Heart left ventricle (tissue), 16 donors: ENCODE data around the gene CDAN1. TPM values are rescaled to one million over a fixed set of nuclear protein-coding genes. Genes with fewer than 3 reads are reported as not detected.
A peak's percentile ranks its signal among the peaks of the same experiment; 100 is the strongest.

ENCODE experiments used
- ATAC-seq, 4 donors: fragments of 200-7000 bp; cut with Tn5 transposase; one replicate each; pipeline ENCODE4 v1.9.1; 2020 to 2022; ENCODE audit warnings: moderate library complexity in 4 of 4, mild to moderate bottlenecking in 3 of 4, moderate number of reproducible peaks in 1 of 4
- DNase-seq, 5 donors: peaks; one replicate each; pipeline ENCODE4 v3.0.0-alpha.2; 2020
- H3K27ac ChIP-seq, 12 donors: fragments of 200-600 bp; sonication (generic) in 4 of 12; one replicate each; pipeline versions ENCODE4 v1.5.0 to v1.8.0; 2016 to 2022; ENCODE audit warnings: mild to moderate bottlenecking in 2 of 12
- H3K27me3 ChIP-seq, 9 donors: fragments of 200-600 bp; sonication (generic) in 2 of 9; one replicate each; pipeline versions ENCODE4 v1.5.1 to v1.8.0; 2016 to 2022; ENCODE audit warnings: mild to moderate bottlenecking in 3 of 9
- H3K36me3 ChIP-seq, 9 donors: fragments of 200-600 bp; sonication (generic) in 2 of 9; one replicate each; pipeline versions ENCODE4 v1.5.0 to v1.8.0; 2018 to 2022; ENCODE audit warnings: mild to moderate bottlenecking in 2 of 9
- H3K4me1 ChIP-seq, 12 donors: fragments of 200-600 bp; sonication (generic) in 4 of 12; one replicate each; pipeline versions ENCODE4 v1.5.0 to v1.8.0; 2016 to 2022; ENCODE audit warnings: mild to moderate bottlenecking in 3 of 12
- H3K4me3 ChIP-seq, 12 donors: fragments of 200-600 bp; sonication (generic) in 4 of 12; one replicate each; pipeline versions ENCODE4 v1.5.0 to v1.8.0; 2017 to 2022; ENCODE audit warnings: mild to moderate bottlenecking in 9 of 12, moderate library complexity in 4 of 12
- H3K9me3 ChIP-seq, 12 donors: fragments of 200-600 bp; sonication (generic) in 4 of 12; one replicate each; pipeline versions ENCODE4 v1.5.0 to v1.8.0; 2016 to 2022; ENCODE audit warnings: mild to moderate bottlenecking in 1 of 12
- CTCF ChIP-seq, 12 donors: fragments of 200-600 bp; sonication (generic) in 4 of 12; IDR thresholded peaks; one replicate each; pipeline versions ENCODE4 v1.5.0 to v1.8.0; 2018 to 2022; ENCODE audit warnings: antibody characterized with exemption in 12 of 12, mild to moderate bottlenecking in 5 of 12
- POLR2A ChIP-seq, 2 donors: fragments of 450-650 bp; IDR thresholded peaks; one replicate each; pipeline ENCODE4 v1.6.1; 2017; ENCODE audit warnings: antibody characterized with exemption in 2 of 2, mild to moderate bottlenecking in 2 of 2, moderate library complexity in 2 of 2
- WGBS, 4 donors: extraction: QIAGEN DNeasy Blood & Tissue Kit in 2 of 4; methylation state at CpG; one replicate each; pipeline versions ENCODE4 v1.1.5 to v1.1.7; 2013 to 2018; 5-methylcytosine and 5-hydroxymethylcytosine counted together
- intact Hi-C, 10 donors: fragments of 100-400 bp; cut with DNase I; formaldehyde crosslinking; loops; one replicate each; pipeline versions ENCODE4 v1.11.1 to v1.14.2; 2022
- polyA plus RNA-seq, 2 donors: library from polyadenylated mRNA; stranded (reverse); fragments of 200-250 nt; gene quantifications; one replicate each; pipeline ENCODE4 v1.2.3, GENCODE V29; 2013
- total RNA-seq, 9 donors: library from RNA; depleted of rRNA in 2 of 9; stranded (reverse); fragments of >200 nt in 2 of 9; fragmentation: NEBNext Ultra II Directional in 3 of 9; extraction: Animal tissue kit (Norgen Biotek cat#: 25700) in 3 of 9; gene quantifications; one replicate each; pipeline versions ENCODE4 v1.1.0 to v1.2.4, GENCODE V29; 2016 to 2023
- donor health status: ischemic (EF 13 %, LVEDD 7.1; RV severe dilation, severe dysfunction).
- donor health status: healthy with polysubstance abuse.
- donor health status: DM: no; HTN: yes; CAD: no.
- donor health status: DM: no; HTN: no; CAD: no.
- donor health status: ischemic (EF 25% LVEDD 6.9; RV normal size, moderate dysfunction).
- donor health status: ischemic (EF 25% LVEDD 5.7; RV mildly dilated, moderate dysfunction).
- donor health status: healthy.
- donor health status: DM: yes; HTN: yes; CAD: no.
- donor health status: ischemic (EF 35%, LVEDD 5.7; RV mildly dilated, moderate dysfunction).
- donor health status: nonischemic (EF 11% LVEDD 7.7; RV severe dilation, severe dysfunction).
- donor health status: DM: yes; HTN: yes; CAD: no.
- donor health status: PGD.
- donor health status: ischemic (EF 29% LVEDD 5.4; RV normal size, mild dysfunction).
- donor health status: nonischemic (EF 23%, LVEDD 6.1; RV moderate dilation, normal function).

Gene CDAN1
- total and polyA plus RNA-seq, 11 donors = 4.3 to 6.9 (median 5.6) TPM

- TF ChIP-seq POLR2A (IDR thresholded peaks at IDR 0.05) (no peak), CTCF (IDR thresholded peaks at IDR 0.05) (no peak)
- H3K27me3 ChIP-seq = no peaks in the 10 kb centered on the region
- intact Hi-C loops = no loop called here
- peaks cover 0 to 11% (median 0%) of the 10 kb centered on the region in 12 donors for H3K4me1 ChIP-seq
- no peak overlapping the region for H3K4me3 ChIP-seq
- ATAC-seq (no peak), DNase-seq (no peak)
- peaks cover 0 to 31% (median 17%) of the 10 kb centered on the region in 9 donors for H3K36me3 ChIP-seq
- H3K9me3 ChIP-seq = no peaks in the 10 kb centered on the region
- no peak overlapping the region for H3K27ac ChIP-seq
- 87 to 95% (median 93%) methylated on average over 1 of the region's 1 CpG for WGBS, 4 donors
These were observed 7.3 kb upstream of the CDAN1 start for GRCh38 chr15:42744195-42744594.

GRCh38 chr15:42742149-42742548 is 5.2 kb upstream of the CDAN1 start:
- no peaks in the 10 kb centered on the region for H3K27me3 ChIP-seq
- DNase-seq (no peak), ATAC-seq (no peak)
- no peak overlapping the region for H3K4me3 ChIP-seq
- H3K4me1 ChIP-seq = peaks cover 0 to 18% (median 6%) of the 10 kb centered on the region in 12 donors
- intact Hi-C loops = no loop called here
- no peaks in the 10 kb centered on the region for H3K9me3 ChIP-seq
- TF ChIP-seq CTCF (IDR thresholded peaks at IDR 0.05) (no peak), POLR2A (IDR thresholded peaks at IDR 0.05) (no peak)
- H3K36me3 ChIP-seq = peaks cover 0 to 31% (median 16%) of the 10 kb centered on the region in 9 donors
- no peak overlapping the region for H3K27ac ChIP-seq
- 71 to 81% (median 78%) methylated on average over 4 of the region's 4 CpGs for WGBS, 4 donors

GRCh38 chr15:42741710-42742109 is 4.8 kb upstream of the CDAN1 start:
- no peak overlapping the region for H3K27ac ChIP-seq
- 90 to 95% (median 95%) methylated on average over 2 of the region's 2 CpGs for WGBS, 4 donors
- H3K4me1 ChIP-seq = peaks cover 0 to 18% (median 6%) of the 10 kb centered on the region in 12 donors
- peaks cover 0 to 31% (median 14%) of the 10 kb centered on the region in 9 donors for H3K36me3 ChIP-seq
- H3K27me3 ChIP-seq = no peaks in the 10 kb centered on the region
- no peaks in the 10 kb centered on the region for H3K9me3 ChIP-seq
- ATAC-seq (no peak), DNase-seq (no peak)
- intact Hi-C loops = no loop called here
- TF ChIP-seq CTCF (IDR thresholded peaks at IDR 0.05) = no peak
- TF ChIP-seq POLR2A (IDR thresholded peaks at IDR 0.05) = no peak
- no peak overlapping the region for H3K4me3 ChIP-seq

- WGBS, 4 donors = 80 to 84% (median 83%) methylated on average over 19 to 21 of the region's 21 CpGs
- Histone ChIP-seq H3K9me3 (no peaks in the 10 kb centered on the region), H3K36me3 (peaks cover 0 to 29% (median 25%) of the 10 kb centered on the region in 9 donors), H3K27ac (peak overlapping the region; percentile 78 to 98 (median 88)), H3K27me3 (no peaks in the 10 kb centered on the region), H3K4me1 (peaks cover 7 to 29% (median 17%) of the 10 kb centered on the region in 12 donors), H3K4me3 (peak overlapping the region; percentile 68 to 98 (median 94))
- DNase-seq (no peak), ATAC-seq (peak in 1 of 4 donors; percentile 1)
- intact Hi-C loops = loop anchor here in 8 of 10 donors (2.0 to 10.0 kb wide), 2 partner anchors 183 to 187 kb away; partner anchors contain the start of gene TTBK2 (in 8 of the 8)
- TF ChIP-seq CTCF (IDR thresholded peaks at IDR 0.05) = no peak
- no peak for TF ChIP-seq POLR2A (IDR thresholded peaks at IDR 0.05)
These were observed 801 bp upstream of the CDAN1 start for GRCh38 chr15:42737529-42738328.
